ENCODE measurements around the gene PCDH8. TPM values are rescaled to one million over a fixed set of nuclear protein-coding genes. Genes with fewer than 3 reads are reported as not detected.

PCDH8 gene
- polyA plus RNA-seq, 1 experiment: not detected

DNA sequence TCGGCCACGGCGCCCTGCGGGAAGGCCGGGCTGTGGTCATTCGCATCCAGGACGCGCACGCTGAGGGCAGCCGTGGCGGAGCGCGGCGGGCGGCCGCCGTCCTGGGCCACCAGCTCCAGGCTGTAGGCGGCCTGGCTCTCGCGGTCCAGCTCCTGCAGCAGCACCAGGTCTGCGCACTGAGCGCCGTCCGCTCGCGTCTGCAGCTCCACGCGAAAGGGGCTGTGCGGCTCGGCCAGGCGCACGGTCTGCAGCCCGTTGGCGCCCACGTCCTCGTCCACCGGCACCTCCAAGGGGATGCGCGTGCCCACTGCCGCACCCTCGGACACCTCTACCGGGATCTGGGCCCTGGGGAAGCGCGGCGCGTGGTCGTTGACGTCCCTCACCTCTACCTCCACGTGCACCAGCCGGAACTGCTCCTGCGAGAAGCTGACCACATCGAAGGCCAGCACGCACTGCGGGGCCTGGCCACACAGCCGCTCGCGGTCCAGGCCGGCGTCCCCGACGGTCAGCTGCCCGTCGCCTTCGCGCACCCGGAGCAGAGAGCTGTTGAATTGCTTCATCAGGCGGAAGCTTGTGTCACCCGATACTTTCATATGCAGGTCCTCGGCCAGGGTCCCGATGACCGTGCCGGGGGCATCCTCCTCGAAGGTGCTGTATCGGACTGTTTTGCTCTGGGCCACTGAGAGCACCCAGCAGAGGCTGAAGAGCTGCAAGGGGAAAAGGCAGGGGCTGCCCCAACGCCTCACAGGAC, 583 bp downstream of the PCDH8 start:
- no peak for DNase-seq (ENCODE audit: low read depth, low spot score)
- Histone ChIP-seq H3K27ac (ENCODE audit: low read depth, low read length) (no peak overlapping the region), H3K27me3 (ENCODE audit: control insufficient read depth, insufficient read depth, low read length) (peaks cover 68% of the 10 kb centered on the region), H3K9me3 (ENCODE audit: control insufficient read depth, insufficient read depth, low read length) (peaks cover 40% of the 10 kb centered on the region; the same call in 1 of the 2 replicates), H3K4me3 (ENCODE audit: low read depth, low read length) (no peak overlapping the region)
- CTCF ChIA-PET: no interaction called here
- TF ChIP-seq CTCF (IDR thresholded peaks at IDR 0.05; ENCODE audit: low read depth, low read length): no peak
- POLR2A ChIA-PET: no interaction called here

GRCh38 chr13:52847322-52847681, 1.1 kb downstream of the PCDH8 start:
- ChIA-PET POLR2A (no interaction called here), CTCF (no interaction called here)
- H3K27ac ChIP-seq (ENCODE audit: low read depth, low read length): no peak overlapping the region
- peaks cover 67% of the 10 kb centered on the region for H3K27me3 ChIP-seq (ENCODE audit: control insufficient read depth, insufficient read depth, low read length)
- H3K4me3 ChIP-seq (ENCODE audit: low read depth, low read length): no peak overlapping the region
- TF ChIP-seq CTCF (IDR thresholded peaks at IDR 0.05; ENCODE audit: low read depth, low read length): no peak
- peaks cover 40% of the 10 kb centered on the region; the same call in 1 of the 2 replicates for H3K9me3 ChIP-seq (ENCODE audit: control insufficient read depth, insufficient read depth, low read length)
- no peak for DNase-seq (ENCODE audit: low read depth, low spot score)

GRCh38 chr13:52846567-52847321, 1.7 kb downstream of the PCDH8 start:
- peaks cover 61% of the 10 kb centered on the region for H3K27me3 ChIP-seq (ENCODE audit: control insufficient read depth, insufficient read depth, low read length)
- H3K9me3 ChIP-seq (ENCODE audit: control insufficient read depth, insufficient read depth, low read length): peaks cover 40% of the 10 kb centered on the region; the same call in 1 of the 2 replicates
- 0 out of 2 replicates have a peak, but pooled peaks have one; percentile 13 for TF ChIP-seq CTCF (IDR thresholded peaks at IDR 0.05; ENCODE audit: low read depth, low read length)
- POLR2A ChIA-PET: no interaction called here
- DNase-seq (ENCODE audit: low read depth, low spot score): no peak
- no peak overlapping the region for H3K27ac ChIP-seq (ENCODE audit: low read depth, low read length)
- H3K4me3 ChIP-seq (ENCODE audit: low read depth, low read length): no peak overlapping the region
- CTCF ChIA-PET: interaction anchor here (1.2 to 1.4 kb wide), 2 partner anchors 225 to 238 kb away, joined by 4 to 6 read pairs; no protein-coding TSS in a partner anchor

GRCh38 chr13:52845766-52846566, 2.5 kb downstream of the PCDH8 start:
- CTCF ChIA-PET: interaction anchor here (1.2 to 1.4 kb wide), 2 partner anchors 224 to 237 kb away, joined by 4 to 6 read pairs; no protein-coding TSS in a partner anchor
- POLR2A ChIA-PET: no interaction called here

More at GRCh38 chr13:52845766-52846566, 2.5 kb downstream of the PCDH8 start:
- Histone ChIP-seq H3K4me3 (ENCODE audit: low read depth, low read length) (no peak overlapping the region), H3K27me3 (ENCODE audit: control insufficient read depth, insufficient read depth, low read length) (peaks cover 53% of the 10 kb centered on the region), H3K9me3 (ENCODE audit: control insufficient read depth, insufficient read depth, low read length) (peaks cover 35% of the 10 kb centered on the region; the same call in 1 of the 2 replicates), H3K27ac (ENCODE audit: low read depth, low read length) (no peak overlapping the region)
- no peak for DNase-seq (ENCODE audit: low read depth, low spot score)
- TF ChIP-seq CTCF (IDR thresholded peaks at IDR 0.05; ENCODE audit: low read depth, low read length): peak; percentile 22
